HepG2 (cell line): ENCODE measurements around the gene APEX1. TPM values are rescaled to one million over a fixed set of nuclear protein-coding genes. Genes with fewer than 3 reads are reported as not detected.

Experiments
- GTF3A ChIP-seq: sonication (generic); formaldehyde crosslinking; conservative IDR thresholded peaks from 2 replicates; pipeline ENCODE4 v1.4.0; 2020; ENCODE audit warnings: mild to moderate bottlenecking, missing genetic modification reagents
- JUND ChIP-seq: sonication (generic); formaldehyde crosslinking; IDR thresholded peaks from 2 replicates; pipeline ENCODE4 v1.8.0; 2022; ENCODE audit warnings: mild to moderate bottlenecking, missing genetic modification reagents
- NFATC3 ChIP-seq: sonication (generic); formaldehyde crosslinking; IDR thresholded peaks from 2 replicates; pipeline ENCODE4 v1.5.1; 2020; ENCODE audit warnings: mild to moderate bottlenecking, missing genetic modification reagents
- NFE2L2 ChIP-seq: fragments of 150-350 bp; IDR thresholded peaks from 2 replicates; pipeline ENCODE4 v1.6.1; 2014; ENCODE audit warnings: low read length
- SMARCC2 ChIP-seq: fragments of 450-650 bp; IDR thresholded peaks from 2 replicates; pipeline ENCODE4 v1.6.1; 2017; ENCODE audit warnings: antibody characterized with exemption, mild to moderate bottlenecking
- SP2 ChIP-seq: sonication (generic); formaldehyde crosslinking; IDR thresholded peaks from 2 replicates; pipeline ENCODE4 v1.5.1; 2020; ENCODE audit warnings: mild to moderate bottlenecking, missing genetic modification reagents
- SRSF1 ChIP-seq: fragments of 200-400 bp; formaldehyde crosslinking; optimal IDR thresholded peaks from 2 replicates; pipeline ENCODE3; 2017; ENCODE audit warnings: mild to moderate bottlenecking, low read depth, low read length, moderate library complexity
- TARDBP ChIP-seq: sonication (generic); formaldehyde crosslinking; IDR thresholded peaks from 2 replicates; pipeline ENCODE4 v1.8.0; 2022; ENCODE audit warnings: mild to moderate bottlenecking, missing genetic modification reagents
- TP53 ChIP-seq: sonication (generic); formaldehyde crosslinking; conservative IDR thresholded peaks from 2 replicates; pipeline ENCODE4 v1.4.0; 2020; ENCODE audit warnings: missing genetic modification reagents
- TRIM22 ChIP-seq: fragments of 450-650 bp; IDR thresholded peaks from 2 replicates; pipeline ENCODE4 v1.6.1; 2017
- XRCC5 ChIP-seq: fragments of 200-400 bp; formaldehyde crosslinking; optimal IDR thresholded peaks from 2 replicates; pipeline ENCODE3; 2017; ENCODE audit warnings: mild to moderate bottlenecking, low read length
- ZFP37 ChIP-seq: sonication (generic); formaldehyde crosslinking; IDR thresholded peaks from 2 replicates; pipeline ENCODE4 v1.4.0; 2020; ENCODE audit warnings: missing genetic modification reagents, borderline replicate concordance
- ZNF30 ChIP-seq: sonication (generic); formaldehyde crosslinking; IDR thresholded peaks from 2 replicates; pipeline ENCODE4 v1.5.0; 2020; ENCODE audit warnings: mild to moderate bottlenecking, missing genetic modification reagents
- ZNF331 ChIP-seq: sonication (generic); formaldehyde crosslinking; IDR thresholded peaks from 2 replicates; pipeline ENCODE4 v1.4.0; 2020; ENCODE audit warnings: missing genetic modification reagents
- ZNF337 ChIP-seq: sonication (generic); formaldehyde crosslinking; IDR thresholded peaks from 2 replicates; pipeline ENCODE4 v1.5.1; 2020; ENCODE audit warnings: missing genetic modification reagents, low read depth, mild to moderate bottlenecking, borderline replicate concordance
- ZNF33A ChIP-seq: sonication (generic); formaldehyde crosslinking; IDR thresholded peaks from 2 replicates; pipeline ENCODE4 v1.5.1; 2020; ENCODE audit warnings: missing genetic modification reagents, mild to moderate bottlenecking, moderate library complexity, borderline replicate concordance
- ZNF510 ChIP-seq: sonication (generic); formaldehyde crosslinking; IDR thresholded peaks from 2 replicates; pipeline ENCODE4 v1.4.0; 2020; ENCODE audit warnings: low read depth, mild to moderate bottlenecking, missing genetic modification reagents
- ZNF530 ChIP-seq: sonication (generic); formaldehyde crosslinking; IDR thresholded peaks from 2 replicates; pipeline ENCODE4 v1.5.0; 2020; ENCODE audit warnings: low read depth, mild to moderate bottlenecking, missing genetic modification reagents
- ZNF616 ChIP-seq: sonication (generic); formaldehyde crosslinking; IDR thresholded peaks from 2 replicates; pipeline ENCODE4 v1.5.0; 2020; ENCODE audit warnings: low read depth, mild to moderate bottlenecking, missing genetic modification reagents
- polyA plus RNA-seq, 8 experiments: library from polyadenylated mRNA; depleted of rRNA in 3 of 8; stranded (reverse) in 7 of 8; unstranded in 1 of 8; fragments of >200 nt; fragmentation: Illumina TruSeq in 4 of 8; extraction: Trizol in 4 of 8; gene quantifications; 2 replicates each; pipeline versions ENCODE4 v1.2.1 to v1.2.3, GENCODE V29; 2011 to 2016; ENCODE audit warnings: low read depth in 4 of 8, missing spikeins in 1 of 8, mixed read lengths in 1 of 8; ENCODE audit not compliant: insufficient read depth in 1 of 8
- total RNA-seq, 5 experiments: library from RNA; depleted of rRNA; stranded (reverse); fragments of >200 nt; fragmentation: Illumina TruSeq; extraction: Trizol; gene quantifications; 2 replicates each; pipeline ENCODE4 v1.2.3, GENCODE V29; 2016; ENCODE audit warnings: low read depth in 1 of 5
- TF ChIP-seq, protein P1 (sequence below), 2 experiments: IDR thresholded peaks; 2 replicates each; pipeline ENCODE4 v1.6.1; 2011 to 2012; ENCODE audit warnings: low read length in 2 of 2, borderline replicate concordance in 1 of 2, low read depth in 1 of 2, mild to moderate bottlenecking in 1 of 2, moderate library complexity in 1 of 2
- TF ChIP-seq, protein P2 (sequence below): sonication (generic); formaldehyde crosslinking; IDR thresholded peaks from 2 replicates; pipeline ENCODE4 v1.8.0; 2023; ENCODE audit warnings: mild to moderate bottlenecking, missing genetic modification reagents
- TF ChIP-seq, protein P3 (sequence below): sonication (generic); formaldehyde crosslinking; IDR thresholded peaks from 2 replicates; pipeline ENCODE4 v1.8.1; 2023; ENCODE audit warnings: mild to moderate bottlenecking, moderate library complexity, missing genetic modification reagents

Gene APEX1
- total and polyA plus RNA-seq, 2 of the 13 experiments (the other 11 are each of a cell fraction or from before 2014, with no cell fraction given): 171 to 405 TPM

DNA sequence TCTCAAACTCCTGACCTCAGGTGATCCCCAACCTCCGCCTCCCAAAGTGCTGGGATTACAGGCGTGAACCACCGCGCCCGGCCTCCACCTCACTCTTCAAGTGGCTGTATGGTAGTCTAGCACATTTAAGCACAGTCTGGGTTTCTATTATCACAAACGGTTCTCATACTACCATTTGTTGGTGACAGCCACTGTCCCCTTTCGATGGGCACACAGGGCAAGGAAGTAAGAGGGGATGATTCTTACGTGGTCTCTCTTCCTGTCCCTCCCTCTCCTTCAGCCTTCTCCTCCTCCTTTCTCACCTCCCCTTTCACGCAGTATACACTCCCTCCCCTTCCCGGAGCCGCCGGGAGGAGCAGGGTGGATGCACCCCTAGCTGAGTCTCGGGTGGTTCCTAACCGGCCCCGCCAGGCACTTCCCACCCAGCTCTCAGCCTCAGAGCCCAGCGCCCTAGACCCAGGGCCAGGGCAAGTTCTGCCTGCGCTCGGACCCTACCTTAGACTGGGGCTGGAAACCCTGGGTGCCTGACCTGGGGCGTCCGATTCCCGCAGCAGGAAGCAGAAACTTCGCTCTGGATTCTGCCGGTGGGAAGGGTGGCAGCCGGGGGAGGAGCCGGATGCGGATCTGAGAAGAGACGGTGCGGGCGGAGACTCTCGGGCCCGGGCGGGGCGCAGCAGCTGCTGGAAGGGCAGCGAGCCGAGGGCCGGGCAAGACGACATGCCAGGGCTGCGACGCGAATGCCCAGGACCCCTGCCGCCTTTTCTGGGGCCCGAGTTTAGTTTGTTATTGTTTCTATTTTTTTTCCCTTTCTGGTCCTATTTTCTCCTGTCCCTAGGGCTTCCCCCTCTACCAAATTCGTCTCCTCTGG lies 41.9 kb upstream of the APEX1 start, which contains the start of gene TEP1 (continued):
- TF ChIP-seq SMARCC2 (no peak), NFATC3 (CRISPR knock-in tag) (peak; percentile 72; the same call in 1 of the 2 replicates), ZNF331 (CRISPR knock-in tag) (peak; percentile 61; the same call in 1 of the 2 replicates), ZNF337 (CRISPR knock-in tag) (no peak; the same call in 1 of the 2 replicates), TP53 (CRISPR knock-in tag) (0 out of 2 replicates have a peak, but pooled peaks have one; percentile 27), TRIM22 (no peak), ZFP37 (CRISPR knock-in tag) (peak; percentile 54; the same call in 1 of the 2 replicates), ZNF30 (0 out of 2 replicates have a peak, but pooled peaks have one; percentile 32), ZNF33A (CRISPR knock-in tag) (no peak), SP2 (CRISPR knock-in tag) (0 out of 2 replicates have a peak, but pooled peaks have one; percentile 31), SRSF1 (peak; percentile 72), TARDBP (CRISPR knock-in tag) (peak; percentile 78; the same call in 1 of the 2 replicates), NFE2L2 (no peak), XRCC5 (peak; percentile 79), JUND (no peak), ZNF530 (CRISPR knock-in tag) (no peak), ZNF510 (CRISPR knock-in tag) (peak; percentile 69; the same call in 1 of the 2 replicates), ZNF616 (CRISPR knock-in tag) (no peak), GTF3A (CRISPR knock-in tag) (no peak)
- TF ChIP-seq, protein P1, sequence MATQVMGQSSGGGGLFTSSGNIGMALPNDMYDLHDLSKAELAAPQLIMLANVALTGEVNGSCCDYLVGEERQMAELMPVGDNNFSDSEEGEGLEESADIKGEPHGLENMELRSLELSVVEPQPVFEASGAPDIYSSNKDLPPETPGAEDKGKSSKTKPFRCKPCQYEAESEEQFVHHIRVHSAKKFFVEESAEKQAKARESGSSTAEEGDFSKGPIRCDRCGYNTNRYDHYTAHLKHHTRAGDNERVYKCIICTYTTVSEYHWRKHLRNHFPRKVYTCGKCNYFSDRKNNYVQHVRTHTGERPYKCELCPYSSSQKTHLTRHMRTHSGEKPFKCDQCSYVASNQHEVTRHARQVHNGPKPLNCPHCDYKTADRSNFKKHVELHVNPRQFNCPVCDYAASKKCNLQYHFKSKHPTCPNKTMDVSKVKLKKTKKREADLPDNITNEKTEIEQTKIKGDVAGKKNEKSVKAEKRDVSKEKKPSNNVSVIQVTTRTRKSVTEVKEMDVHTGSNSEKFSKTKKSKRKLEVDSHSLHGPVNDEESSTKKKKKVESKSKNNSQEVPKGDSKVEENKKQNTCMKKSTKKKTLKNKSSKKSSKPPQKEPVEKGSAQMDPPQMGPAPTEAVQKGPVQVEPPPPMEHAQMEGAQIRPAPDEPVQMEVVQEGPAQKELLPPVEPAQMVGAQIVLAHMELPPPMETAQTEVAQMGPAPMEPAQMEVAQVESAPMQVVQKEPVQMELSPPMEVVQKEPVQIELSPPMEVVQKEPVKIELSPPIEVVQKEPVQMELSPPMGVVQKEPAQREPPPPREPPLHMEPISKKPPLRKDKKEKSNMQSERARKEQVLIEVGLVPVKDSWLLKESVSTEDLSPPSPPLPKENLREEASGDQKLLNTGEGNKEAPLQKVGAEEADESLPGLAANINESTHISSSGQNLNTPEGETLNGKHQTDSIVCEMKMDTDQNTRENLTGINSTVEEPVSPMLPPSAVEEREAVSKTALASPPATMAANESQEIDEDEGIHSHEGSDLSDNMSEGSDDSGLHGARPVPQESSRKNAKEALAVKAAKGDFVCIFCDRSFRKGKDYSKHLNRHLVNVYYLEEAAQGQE (IDR thresholded peaks at IDR 0.05; ENCODE audit: borderline replicate concordance in 1 of 2, low read depth in 1 of 2, low read length in 2 of 2): peak in 1 of 2 experiments; percentile 58; a peak in 1 of 4 replicates
- TF ChIP-seq, protein P2, sequence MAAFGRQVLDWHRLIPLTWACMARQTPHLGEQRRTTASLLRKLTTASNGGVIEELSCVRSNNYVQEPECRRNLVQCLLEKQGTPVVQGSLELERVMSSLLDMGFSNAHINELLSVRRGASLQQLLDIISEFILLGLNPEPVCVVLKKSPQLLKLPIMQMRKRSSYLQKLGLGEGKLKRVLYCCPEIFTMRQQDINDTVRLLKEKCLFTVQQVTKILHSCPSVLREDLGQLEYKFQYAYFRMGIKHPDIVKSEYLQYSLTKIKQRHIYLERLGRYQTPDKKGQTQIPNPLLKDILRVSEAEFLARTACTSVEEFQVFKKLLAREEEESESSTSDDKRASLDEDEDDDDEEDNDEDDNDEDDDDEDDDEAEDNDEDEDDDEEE (CRISPR knock-in tag): peak; percentile 92
- TF ChIP-seq, protein P3, sequence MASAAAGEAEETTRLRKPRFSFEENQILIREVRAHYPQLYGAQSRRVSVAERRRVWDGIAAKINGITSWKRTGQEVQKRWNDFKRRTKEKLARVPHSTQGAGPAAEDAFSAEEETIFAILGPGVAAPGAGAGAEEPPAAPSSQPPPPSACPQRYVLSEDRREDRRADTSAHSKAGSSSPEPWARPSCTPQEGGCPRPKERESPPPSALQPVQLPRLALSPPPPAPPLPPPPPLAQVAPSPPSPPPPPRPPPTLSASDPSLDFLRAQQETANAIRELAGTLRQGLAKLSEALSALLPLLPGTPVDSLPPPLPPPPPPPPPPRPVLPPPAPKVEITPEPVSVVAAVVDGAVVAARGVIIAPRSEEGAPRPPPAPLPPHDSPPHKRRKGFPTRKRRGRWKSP (CRISPR knock-in tag): peak; percentile 83
